ENCODE results near the gene GPR158.
A peak's percentile ranks its signal among the peaks of the same experiment; 100 is the strongest.

The GPR158 gene

DNA sequence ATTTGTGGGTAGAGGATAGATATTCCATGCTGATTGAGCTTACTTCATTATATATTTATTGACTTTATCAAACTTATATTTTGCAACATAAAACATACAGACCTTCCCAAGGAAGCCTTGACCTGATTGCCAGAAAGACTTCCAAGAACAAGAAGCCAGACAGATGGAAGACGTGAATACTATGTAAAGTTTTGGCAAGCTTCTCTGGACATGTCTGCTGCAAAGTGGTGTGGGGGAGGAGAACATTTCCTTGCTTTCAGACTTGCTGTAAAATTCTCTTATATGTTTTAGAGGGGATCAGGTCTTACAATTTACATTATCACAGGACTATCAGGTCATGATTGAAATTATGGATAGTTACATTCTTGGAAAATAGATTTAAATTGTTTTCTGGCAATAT lies 23.4 kb downstream of the GPR158 start:
- no peak for DNase-seq
- intact Hi-C loops (cut with DNase I) = no loop called here

DNA sequence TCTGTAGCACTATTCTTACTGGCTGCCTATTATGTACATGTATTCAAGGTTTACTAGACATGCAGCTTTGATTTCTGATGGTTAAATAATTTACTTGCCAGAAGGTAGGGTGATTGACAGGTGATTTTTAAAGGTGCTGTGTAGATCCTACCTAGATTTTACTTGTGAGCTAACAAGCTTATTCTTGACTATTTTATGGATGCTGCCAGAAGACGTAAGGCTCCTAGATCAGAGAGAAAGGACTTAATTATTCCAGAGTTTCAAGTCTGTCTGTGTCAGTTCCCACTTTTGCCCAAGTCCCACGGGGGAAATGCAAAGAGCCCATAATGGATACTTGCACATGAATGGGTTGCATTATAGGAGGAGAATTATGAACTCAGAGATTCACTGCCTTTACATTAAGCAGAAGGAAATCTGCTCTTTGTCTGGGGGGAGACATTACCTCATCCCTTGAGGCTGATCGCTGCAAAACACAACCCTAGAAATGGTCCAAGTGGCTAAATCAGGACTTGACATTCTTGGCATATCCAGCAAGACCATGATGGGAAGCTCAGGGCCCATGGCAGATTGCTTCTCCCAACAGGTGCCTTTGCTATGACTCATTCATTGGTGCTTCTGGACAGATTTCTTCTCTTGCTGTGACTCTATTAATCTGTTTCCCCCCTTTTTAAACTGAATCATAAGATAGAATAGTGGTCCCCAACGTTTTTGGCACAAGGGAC lies 32.1 kb downstream of the GPR158 start:
- intact Hi-C loops (cut with DNase I) = no loop called here
- no peak for DNase-seq

DNA sequence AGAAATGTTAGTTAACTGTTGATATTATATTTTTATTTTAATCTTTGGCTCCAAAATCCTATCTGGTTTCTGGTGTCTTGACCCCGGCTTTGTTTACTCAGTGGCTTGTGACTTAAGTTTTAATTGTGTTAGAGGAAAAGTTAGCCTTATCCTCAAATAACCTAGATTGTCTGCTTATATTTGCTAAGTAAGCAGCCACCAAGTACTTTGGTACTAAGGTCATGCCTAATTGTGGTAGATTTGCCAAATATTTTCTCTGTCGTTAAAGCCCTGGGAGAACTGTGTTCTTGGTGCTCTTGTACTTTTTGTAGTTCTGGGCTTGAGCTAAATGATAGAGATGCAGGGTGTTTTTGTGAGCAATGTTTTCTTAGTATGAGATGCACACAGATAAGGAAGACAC lies 34.8 kb downstream of the GPR158 start:
- DNase-seq = no peak
- intact Hi-C loops (cut with DNase I) = no loop called here

DNA sequence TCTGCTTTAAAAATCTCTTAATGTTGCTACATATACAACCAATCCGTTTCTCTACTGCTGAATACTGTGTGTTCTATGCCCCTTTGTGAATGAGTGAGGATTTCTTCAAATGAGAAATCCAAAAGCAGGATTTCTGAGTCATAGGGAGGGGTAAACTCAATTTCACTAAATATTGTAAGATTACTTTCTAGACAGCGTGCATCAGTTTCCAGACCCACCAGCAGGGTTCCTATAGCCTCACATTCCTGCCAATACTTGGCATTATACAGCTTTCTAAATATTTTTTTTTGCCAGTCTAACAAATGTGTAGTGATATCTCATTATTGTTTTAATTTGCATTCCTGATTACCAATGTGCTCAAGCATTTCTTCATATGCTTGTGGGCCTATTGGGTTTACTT lies 35.5 kb downstream of the GPR158 start:
- no peak for DNase-seq
- intact Hi-C loops (cut with DNase I) = no loop called here

DNA sequence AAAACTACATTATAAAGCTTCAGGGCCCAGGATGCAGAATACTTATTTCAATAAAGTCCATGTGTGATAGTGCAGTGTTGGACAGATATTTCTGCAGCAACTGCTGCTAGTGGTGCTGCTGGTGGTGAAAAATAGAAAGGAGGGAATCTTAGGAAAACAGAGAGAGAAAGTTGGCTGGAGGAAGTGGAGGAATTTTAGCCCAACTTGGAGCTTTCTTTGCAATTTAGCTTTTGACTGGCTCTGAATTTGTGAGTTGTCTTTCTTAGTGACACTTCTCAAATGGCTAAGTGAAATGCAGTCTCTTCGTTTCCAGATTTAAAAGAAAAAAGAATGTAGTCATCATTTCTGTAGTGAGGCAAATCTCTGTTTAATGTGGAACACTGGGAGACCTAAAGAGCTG lies 45.4 kb downstream of the GPR158 start:
- intact Hi-C loops (cut with DNase I) = no loop called here
- DNase-seq = no peak

DNA sequence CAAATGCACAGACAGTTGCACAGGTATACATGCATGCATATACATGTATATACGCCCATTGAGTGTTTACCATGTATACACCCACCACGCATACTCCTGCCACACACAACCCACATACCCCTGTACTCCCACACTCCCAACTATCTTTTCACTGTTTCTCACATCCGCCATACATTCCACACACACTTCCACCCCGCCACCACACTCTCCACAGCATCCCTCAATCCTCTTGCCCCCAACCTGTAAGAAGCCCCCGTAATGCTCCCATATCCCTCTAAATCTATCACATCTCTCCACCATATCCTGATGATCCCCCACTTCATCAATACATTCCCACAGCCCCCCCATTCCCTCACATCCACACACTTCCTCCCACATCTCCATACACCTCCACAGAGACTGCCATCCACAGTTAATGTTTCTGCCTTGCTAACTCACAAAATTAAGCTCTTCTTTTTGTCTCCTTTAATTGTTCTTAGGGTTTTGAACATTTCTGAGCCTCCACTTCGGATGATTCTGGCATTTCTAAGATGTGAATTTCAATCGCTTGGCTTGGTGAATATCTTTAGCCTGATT lies 47.4 kb downstream of the GPR158 start:
- intact Hi-C loops (cut with DNase I) = no loop called here
- no peak for DNase-seq

DNA sequence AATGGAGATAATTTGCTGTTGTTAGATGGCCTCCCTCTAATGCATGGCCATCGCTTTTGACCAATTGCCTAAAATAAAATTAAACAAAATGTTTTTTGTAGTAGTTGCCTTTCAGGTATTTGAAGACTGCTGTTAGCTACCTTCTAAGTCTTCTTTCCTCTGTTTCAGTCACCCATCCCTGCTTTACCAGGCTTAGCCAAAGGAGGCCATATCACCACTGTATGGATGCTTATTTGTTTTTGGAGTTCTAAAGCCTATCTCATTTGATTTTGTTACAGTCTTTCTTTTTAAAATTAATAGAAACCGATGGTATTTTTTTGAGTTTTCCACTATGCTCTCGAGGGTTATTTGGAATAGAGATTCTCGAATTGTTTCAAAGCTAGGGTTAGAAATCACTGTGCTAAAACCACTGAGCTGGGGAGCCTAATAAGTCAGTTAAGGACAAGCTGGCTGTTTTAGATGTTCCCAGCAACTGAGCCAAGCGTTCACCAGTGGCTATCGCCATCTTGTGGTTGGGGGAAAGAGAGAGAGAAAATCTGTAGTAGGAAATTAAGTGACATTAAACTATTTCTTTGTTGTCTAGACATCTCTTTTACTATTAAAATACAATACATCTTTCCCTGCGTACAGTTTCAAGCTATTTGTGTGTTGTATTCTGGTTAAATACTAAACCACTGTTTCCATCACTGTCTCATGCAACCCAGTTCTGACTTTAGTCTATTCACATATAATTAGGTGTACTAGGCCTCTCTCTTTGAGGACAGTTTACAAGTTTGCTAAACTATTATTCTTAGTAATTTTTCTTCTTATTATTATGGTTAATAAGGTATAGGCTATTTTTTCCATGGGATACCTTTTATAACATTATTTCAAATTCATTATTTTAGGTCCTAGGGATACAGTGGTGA lies 52.2 kb downstream of the GPR158 start:
- peak in 7 of 10 donors; percentile 17 to 89 (median 49) for DNase-seq
- intact Hi-C loops (cut with DNase I) = loop anchor here (1.0 to 5.0 kb wide), 2 partner anchors 114 to 200 kb away; no protein-coding TSS in a partner anchor

DNA sequence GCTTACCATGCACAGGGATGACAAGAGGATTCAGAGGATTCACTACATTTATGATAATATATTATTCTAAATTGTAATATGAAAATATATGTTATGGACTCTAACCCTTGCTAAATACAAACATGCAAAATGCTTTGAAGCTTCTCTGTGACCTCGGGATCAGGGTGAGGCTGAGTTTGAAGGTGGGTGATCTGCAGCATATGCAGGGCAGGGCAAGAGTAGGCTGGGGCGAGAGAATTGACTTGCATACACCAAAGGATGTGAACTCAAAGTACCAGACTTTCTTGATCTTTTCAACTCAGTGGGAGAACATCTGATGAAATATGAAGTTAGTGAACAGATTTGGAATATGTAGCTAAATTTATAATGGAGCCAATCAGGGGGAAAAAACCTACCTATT lies 57.0 kb downstream of the GPR158 start:
- intact Hi-C loops (cut with DNase I) = no loop called here

DNA sequence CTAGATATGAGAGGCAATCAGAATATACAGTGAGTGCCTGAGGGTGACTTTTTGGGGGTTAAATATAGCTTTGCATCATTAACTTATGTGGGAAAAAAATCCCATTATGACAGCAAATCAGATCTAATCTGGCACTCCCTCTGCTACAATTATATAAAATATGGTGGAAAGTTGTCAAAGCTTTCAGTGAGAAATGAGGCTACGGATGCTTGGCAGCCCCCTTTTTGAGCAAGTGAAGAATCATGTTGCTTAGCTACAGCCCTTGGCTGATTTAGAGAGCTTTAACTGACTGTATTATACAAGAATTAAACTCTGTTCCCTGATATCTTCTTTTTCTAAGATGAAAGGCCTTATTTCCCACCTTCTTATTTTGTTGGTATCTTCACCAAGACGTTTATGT lies 57.4 kb downstream of the GPR158 start:
- intact Hi-C loops (cut with DNase I) = no loop called here
- no peak for DNase-seq

More for the DNA sequence above, 57.0 kb downstream of the GPR158 start:
- no peak for DNase-seq

DNA sequence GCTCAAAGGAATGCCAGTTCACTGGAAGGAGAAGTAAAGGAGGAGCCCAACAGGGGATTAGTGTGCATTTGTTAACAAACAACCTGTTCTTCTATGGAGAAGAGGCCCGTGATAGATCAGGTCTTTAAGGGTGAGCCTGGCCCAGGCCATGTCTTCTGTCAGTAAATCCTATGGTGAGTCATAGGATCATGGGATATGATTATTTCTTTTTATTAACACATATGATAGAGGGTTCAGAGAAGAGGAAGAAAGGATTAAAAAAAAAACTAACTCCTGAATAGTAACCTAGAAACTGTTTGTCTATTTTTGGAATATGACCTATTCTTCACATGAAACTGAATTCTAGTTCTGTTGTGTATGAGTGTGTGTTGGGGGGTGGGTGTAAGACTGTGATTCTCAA lies 70.4 kb downstream of the GPR158 start:
- intact Hi-C loops (cut with DNase I) = no loop called here

DNA sequence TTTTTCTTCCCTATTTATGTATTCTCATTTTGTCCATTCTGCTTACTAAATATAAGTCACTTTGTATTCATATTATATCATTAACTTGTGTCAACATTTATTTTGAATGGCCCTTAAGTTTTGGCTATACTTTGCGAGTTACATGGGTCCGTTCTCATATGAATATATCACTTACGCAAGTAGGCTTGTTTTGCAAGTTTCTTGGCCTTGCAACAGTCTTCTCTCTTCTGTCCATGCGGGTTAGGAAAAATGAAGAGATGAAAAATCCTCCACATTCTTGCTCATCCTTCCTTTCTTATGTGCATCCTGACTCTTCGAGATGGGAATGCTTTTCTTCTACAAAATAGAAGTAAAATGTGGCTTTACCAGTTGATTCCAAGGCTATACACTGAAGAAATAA lies 82.8 kb downstream of the GPR158 start:
- DNase-seq = no peak
- intact Hi-C loops (cut with DNase I) = no loop called here

More for the DNA sequence above, 70.4 kb downstream of the GPR158 start:
- DNase-seq = no peak

DNA sequence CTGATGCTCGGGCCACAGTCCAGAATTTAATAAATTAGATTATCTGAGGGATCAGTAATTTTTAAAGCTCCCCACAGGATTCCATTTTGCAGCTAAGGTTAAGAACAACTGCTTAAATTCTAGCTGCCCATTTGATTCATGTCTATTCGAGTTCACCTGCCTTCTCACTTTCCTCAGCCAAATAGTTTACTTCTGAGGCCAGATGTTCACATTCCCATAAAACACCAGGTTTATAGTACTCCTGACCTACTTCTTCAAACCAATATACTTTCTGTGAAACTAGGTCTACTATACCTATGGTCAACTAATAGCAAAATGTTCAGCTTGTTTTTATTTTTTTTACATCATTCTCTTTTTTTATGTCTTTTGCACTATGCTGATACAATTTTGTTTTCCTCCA lies 86.3 kb downstream of the GPR158 start:
- intact Hi-C loops (cut with DNase I) = no loop called here
- DNase-seq = no peak

DNA sequence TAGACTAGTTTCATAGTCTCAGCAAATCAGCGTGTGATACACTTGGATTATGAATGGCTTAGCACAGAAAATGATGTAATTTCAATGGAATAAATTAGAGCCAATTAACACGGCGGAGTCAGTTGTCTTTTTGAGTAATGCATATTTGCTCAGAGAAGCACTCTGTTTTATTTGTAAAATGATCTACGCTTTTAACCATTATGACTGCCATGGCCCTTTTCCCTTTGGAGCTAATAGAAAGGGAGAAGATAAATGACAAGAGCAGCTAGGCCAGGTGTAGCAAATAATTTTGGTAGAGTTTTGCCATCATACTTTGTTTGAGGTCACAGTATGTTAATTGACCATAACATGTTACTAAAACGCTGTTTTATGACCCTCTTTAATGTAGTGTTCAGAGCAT lies 86.8 kb downstream of the GPR158 start:
- intact Hi-C loops (cut with DNase I) = no loop called here
- DNase-seq = no peak

DNA sequence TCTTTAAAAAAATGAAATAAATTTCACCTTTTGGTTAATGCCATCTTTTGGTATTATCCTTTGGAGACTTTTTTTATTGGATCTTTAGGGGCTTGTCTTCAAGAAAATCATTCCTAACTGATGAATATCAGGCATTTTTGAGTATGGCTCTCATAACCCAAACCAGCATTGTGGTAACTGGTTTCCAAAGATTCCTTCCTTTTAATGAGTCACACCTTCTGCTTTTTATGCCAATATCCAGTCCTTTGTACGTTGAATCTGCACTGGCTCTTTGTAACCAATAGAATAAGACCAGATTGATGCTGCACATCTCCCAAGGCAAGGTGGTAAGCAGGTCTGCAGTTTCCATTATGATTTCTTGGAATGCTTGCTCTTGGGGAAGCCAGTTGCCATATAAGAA lies 89.1 kb downstream of the GPR158 start:
- intact Hi-C loops (cut with DNase I) = no loop called here
- DNase-seq = no peak

DNA sequence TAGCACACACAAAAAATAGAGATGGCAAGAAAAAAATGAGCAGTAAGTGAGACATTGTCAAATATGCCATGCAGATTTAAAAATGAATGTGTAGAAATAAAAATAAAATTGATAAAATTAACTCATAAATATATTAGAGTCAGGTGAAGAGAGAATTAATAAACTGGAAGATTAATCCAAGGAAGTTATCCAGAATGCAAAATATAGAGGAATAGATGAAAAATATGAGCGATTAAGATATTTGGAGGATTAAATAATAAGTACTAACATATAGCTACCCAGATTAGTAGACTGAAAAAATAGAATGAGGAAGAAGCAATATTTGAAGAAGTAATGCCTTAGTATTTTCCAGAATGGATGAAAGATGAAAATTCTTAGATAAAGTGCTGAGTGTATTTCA lies 103.4 kb downstream of the GPR158 start:
- intact Hi-C loops (cut with DNase I) = no loop called here
- no peak for DNase-seq

DNA sequence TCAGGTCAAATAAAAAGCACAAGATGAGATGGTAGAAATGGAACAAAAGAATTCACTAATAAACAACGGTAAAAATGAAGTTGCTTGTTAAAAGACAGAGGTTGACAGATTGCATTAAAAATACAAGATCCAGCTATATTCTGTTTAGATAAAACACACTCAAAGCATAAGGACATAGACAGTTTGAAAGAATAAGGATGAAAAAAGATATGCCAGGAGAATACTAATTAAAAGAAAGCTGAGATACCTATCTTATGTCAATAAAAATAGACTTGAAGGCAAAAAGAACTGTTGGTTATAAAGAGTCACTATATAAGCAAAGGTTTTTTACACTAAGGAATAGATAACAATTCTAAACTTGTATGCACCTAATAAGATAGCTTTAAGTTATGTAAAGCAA lies 105.3 kb downstream of the GPR158 start:
- intact Hi-C loops (cut with DNase I) = no loop called here
- DNase-seq = no peak

DNA sequence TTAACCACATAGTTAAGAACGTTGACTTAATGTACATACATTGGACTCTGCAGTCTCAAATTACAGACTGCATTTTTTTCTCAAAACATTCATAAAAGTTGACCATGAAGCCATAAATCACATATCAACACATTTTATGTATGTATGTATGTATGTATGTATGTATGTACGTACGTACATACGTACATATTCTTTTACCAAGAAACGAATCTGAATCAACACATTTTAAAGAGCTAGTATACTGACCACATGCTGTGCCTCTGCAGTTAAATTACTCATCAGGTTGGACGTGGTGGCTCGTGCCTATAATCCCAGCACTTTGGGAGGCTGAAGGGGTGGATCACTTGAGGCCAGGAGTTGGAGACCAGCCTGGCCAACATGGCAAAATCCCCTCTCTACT lies 105.8 kb downstream of the GPR158 start:
- intact Hi-C loops (cut with DNase I) = no loop called here
- no peak for DNase-seq

DNA sequence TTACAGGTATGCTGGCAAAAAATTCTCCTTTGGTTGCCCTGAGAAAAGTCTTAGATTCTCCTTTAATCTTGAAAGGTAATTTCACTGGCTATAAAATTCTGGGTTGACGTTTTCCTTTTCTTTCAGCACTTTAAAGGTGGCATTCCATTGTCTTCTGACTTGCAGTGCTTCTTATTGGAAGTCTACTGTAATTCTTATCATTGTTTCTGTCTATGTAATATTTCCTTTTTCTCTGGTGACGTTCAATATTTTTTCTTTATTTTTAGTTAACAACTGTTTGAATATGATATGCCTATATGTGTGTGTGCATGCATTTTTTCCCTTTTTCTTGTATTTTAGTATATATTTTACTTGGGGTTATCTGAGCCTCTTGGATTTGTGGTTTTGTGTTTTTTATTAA lies 111.0 kb downstream of the GPR158 start:
- intact Hi-C loops (cut with DNase I) = no loop called here
- no peak for DNase-seq

DNA sequence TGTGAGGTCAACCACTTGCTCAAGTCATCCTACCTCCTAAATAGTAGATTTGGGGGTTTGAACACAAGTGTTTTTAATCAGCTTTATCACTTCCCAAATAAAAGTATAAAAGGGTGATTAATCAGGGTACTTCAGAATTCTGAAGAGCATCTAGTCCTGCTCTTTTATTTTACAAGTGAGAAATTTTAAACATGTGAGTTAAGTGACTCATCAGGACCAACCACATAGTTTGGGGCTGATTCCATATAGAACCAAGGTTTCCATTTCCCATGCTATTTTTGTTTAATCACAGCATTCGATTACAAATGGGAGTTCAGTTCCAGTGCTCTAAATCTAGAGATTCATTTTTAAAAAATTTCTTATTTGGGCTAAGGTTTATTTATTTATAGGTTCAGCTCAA lies 113.4 kb downstream of the GPR158 start:
- DNase-seq = no peak
- intact Hi-C loops (cut with DNase I) = no loop called here

DNA sequence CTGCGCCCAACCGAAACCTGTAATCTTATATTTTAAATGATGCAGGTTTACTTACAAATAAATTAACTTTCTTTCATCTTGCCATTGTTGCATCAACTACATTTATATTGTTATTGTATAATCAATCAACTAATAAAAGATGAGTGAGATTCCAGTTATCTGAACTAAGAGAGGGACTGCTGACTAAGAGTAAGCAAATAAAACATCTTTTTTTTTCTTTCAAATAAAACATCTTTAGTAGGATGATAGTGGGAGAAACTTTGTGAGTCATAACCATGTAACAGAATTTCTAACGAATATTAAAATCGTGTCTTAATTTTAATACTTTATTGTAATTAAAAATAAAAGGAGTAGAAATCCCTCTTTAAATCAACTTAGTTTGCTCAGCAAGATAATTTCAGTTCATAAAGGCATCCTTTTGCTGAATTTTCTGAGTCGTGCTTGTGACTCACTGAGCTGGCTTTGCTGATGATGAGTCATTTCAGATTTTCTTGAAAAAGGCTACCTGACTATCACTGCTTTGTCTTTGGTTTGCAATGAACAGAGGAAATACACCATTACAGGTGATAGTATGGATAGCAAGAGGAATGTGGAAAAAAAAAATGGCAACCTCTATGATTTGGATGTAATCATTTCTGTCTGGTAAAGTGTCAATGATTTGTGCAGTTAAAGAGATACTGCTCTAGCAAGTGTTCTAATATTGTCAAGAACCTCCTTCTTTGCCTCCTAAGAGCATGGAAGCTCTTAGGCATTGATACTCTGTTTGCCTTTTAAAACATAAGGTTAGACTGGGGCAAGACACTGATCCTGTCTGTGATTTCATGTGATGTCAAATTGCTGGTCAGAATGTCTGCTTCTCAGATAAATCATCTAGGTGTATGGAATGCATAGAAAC lies 119.5 kb downstream of the GPR158 start:
- DNase-seq = no peak
- intact Hi-C loops (cut with DNase I) = no loop called here

DNA sequence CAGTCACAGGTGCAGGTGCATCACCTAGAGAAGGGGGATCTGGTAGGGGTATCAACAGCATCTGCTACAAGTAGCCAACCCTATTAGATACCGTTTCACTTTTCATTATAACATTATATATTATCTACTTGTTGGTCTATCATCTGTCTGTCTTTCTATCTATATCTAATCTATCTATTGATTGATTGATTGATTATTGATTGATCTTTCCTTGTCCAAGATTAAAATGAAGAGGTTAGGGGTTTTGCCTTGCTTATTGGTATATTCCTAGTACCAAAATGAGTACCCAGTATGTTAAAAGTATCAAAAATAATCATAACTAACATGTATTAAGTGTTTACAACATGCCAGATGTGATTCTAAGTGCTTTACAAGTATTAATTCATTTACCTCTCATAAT lies 121.5 kb downstream of the GPR158 start:
- intact Hi-C loops (cut with DNase I) = no loop called here
- DNase-seq = no peak
